Stimulated activated CD8-positive, alpha-beta memory T cell treated with anti-CD3 and anti-CD28 coated beads, Interleukin-4, amount 100 ng/mL, for 1 hour (primary cell): ENCODE results near the gene CDHR2.
"Not testable (repeated sequence)": the region's sequence is repeated elsewhere in the genome, so short reads cannot be mapped to it uniquely, and the experiment has no call there.

Source experiments
- DNase-seq, 2 donors: peaks; one replicate each; pipeline ENCODE4 v3.0.0-alpha.2; 2020; ENCODE audit warnings: low read depth in 2 of 2, low spot score in 1 of 2

CDHR2 gene

DNA sequence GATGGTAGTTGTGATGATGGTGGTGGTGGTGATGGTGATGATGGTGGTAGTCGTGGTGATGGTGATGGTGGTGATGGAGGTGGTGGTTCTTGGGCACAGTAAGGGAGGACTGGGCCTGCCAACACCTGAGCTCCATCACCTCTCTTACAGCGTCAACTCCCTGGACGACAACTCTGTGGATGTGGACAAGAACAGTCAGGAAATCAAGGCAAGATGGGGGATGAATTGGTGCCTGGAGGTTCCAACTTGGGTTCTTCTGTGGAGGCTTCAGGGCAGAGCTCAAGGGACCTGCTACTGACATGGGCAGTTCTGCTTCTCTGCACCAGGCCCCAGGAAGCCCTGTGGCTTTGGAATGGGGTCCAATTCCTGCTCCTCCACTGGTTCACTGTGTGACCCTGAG, 43.4 kb downstream of the CDHR2 start:
- DNase-seq, result no peak

DNA sequence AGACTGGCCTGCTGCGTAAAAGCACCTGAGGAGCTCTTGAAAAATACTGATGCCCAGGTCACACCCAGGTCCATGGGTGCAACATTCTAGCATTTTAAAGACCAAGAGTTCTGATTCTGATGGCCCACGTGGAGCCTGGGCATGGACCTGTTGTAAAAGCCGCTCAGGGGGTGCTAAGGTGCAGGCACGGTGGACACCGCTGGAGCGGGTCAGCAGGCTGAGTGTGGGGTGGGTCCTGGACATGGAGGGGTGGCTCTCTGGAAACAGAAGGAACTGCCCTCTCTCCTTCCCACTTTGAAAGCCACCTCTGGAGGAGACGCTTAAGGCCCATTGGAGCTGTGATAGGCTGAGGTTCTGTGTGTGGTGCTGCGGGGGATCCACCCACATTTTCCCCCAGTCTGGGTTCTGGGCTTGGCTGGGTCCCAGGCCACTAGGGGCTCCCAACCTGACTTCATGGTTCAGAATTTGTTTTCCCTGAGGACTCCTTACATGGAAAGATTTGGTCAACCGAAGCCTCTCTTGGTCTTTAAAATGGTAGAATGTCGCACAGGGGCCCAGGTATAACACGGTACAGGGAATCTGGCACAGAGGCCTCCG, 44.2 kb downstream of the CDHR2 start:
- no peak for DNase-seq

DNA sequence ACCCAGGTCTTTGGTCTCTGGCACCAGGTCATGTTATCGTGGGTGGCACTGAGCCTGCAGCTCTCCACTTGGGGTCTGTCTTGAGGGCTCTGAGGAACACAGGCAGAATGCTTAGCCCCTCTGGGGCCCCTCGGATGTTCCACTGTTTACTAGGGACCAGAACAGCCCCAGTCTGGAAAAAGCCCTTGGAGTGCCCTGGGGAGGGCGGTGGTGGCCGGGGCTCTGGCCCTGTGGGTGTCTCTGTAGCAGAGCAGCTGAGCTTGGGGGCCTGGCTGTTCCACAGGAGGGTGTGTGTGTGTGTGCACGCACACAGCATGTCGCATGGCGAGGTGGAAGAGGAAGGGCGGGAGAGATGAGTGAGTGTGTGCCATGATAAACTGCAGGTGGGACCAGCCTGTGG, 45.4 kb downstream of the CDHR2 start:
- DNase-seq, result no peak

DNA sequence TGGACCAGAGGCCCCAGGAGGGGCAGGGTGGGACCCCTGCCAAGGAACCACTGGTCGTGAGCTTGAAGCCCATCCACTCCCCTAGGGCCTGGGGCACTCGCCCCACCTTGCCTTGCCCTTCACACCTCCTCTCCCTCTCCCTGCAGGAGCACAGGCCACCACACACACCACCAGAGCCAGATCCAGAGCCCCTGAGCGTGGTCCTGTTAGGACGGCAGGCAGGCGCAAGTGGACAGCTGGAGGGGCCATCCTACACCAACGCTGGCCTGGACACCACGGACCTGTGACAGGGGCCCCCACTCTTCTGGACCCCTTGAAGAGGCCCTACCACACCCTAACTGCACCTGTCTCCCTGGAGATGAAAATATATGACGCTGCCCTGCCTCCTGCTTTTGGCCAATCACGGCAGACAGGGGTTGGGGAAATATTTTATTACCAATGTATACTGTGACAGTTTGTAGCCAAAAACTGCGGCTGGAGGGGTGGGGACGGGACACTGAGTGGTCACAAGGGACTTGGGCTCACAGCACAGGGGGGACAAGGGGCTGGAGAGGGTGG, 46.3 kb downstream of the CDHR2 start:
- no peak for DNase-seq

DNA sequence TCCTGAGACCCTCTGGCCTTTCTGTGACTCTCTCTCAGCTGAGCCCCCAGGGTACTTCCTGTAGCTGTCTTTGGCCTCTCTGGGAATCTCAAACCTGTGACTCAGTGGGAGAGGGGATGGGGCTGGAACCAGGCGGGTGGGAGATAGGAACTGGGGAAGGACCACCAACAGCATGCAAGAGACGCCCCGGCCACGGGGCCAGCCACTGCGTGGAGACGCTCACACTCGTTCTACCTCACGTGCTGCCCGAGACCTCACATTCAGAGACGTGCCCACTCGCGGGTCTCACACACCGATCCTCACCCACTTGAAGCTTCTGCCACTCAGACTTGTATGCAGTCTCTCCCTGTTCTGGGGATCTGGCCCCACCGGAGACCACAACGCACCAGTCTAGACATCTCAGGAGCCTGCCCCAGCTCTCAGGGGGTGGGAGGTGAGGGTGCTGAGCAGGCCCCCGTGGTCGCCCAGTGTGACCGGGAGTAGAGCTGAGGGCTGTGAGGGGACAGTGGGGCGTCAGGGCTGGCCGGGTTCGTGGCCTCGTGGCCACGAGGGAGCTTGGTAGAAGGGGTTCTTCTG, 47.0 kb downstream of the CDHR2 start:
- DNase-seq, result no peak

DNA sequence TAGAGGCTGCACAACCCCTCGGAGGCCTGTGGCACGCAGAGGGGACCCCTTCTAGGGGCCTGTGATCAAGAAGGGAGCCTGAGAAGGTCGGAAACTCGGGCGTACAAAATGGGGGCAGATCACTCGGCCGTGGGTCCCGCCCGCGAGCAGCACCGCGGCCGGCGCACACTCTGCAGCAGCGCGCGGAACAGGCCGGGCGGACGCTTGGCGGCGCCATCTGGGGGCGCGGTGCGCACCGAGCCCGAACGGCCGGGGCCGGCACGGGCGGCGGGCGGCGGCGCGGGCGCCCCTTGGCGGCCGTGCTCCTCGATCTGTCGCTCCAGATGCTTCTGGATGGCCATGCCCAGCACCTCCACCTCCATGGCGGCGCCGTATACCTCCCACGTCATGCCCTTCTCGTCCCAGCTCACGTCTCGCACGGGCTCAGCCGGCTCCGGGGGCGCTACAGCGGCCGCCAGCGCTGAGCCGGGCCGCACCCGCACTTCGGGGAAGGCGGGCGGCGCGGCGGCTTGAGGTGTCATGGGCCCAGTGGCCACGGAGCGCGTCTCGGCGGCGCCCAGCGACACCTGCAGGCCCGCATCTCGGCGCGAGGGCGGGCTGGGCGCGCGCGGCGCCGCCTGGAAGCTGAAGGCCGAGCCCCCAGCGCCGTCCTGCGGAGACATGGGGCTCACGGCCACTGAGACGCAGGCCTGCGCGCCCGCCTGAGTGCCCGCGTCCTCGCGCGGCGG, 47.7 kb downstream of the CDHR2 start:
- DNase-seq, result peak; percentile 15 to 40

DNA sequence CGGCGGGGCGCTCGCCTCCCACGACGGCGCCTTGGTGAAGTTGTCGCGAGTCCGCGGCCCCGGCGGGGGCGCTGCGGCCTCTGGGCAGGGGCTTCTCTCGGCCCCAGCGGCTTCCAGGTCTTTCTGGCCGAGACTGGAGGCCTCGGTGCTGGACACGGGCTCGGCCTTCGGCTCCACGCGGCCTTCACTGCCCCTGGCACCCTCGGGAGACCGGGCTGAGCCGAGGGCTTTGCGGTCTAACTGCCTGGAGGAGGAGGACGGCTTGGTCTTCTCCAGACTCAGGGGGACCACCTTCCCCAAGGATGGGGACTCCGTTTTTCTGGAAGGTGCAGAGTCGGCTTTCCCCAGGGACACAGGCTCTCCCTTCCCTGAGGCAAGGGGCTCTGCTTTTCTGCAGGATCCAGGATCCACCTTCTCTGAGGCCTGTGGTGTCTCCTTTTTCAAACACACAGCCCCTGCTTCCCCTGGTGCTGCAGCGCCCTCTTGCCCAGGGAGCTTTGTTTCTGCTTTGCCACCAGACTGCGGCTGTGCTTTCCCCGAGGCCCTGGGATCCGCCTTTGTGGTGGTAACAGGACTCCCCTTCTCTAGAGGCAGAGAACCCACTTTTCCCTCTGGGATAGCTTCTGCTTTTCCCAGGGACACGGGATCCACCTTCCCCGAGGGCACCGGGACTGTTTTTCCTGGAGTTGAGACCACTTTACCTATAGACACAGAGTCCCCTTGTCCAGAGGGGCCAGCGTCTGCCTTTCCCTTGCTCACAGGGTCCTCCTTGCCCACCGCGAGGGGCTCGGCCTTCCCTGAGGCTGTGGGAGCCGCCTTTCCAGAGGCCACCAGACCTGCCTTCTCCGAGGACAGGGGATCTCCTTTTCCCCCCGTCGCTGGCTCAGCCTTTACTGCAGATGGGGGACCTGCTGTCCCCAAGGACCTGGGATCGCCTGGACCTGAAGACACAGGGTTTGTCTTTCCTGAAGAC, 48.6 kb downstream of the CDHR2 start:
- no peak for DNase-seq

DNA sequence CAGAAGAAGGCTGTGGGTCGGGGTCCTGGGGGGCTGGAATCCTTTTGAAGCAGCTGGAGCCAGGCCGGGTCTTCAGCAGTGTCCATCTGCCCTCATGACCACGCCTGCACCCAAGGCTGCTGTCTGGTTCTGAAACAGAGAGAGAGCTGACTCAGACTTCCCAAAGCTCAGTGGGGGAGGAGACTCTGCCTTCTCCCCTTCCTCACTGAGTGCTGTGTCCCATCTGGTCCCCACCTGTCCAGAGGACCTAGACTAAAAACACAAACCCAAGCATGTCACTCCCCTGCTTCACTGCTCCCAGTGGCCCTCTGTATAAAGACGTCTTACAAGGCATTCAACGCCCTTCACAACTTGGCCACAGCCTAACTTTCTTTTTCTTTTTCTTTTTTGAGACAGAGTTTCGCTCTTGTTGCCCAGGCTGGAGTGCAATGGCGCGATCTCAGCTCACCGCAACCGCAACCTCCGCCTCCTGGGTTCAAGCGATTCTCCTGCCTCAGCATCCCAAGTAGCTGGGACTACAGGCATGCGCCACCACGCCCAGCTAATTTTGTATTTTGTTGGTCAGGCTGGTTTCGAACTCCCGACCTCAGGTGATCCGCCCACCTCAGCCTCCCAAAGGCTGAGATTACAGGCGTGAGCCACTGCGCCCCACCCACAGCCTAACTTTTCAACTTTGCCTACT, 50.7 kb downstream of the CDHR2 start:
- not testable (repeated sequence) for DNase-seq

DNA sequence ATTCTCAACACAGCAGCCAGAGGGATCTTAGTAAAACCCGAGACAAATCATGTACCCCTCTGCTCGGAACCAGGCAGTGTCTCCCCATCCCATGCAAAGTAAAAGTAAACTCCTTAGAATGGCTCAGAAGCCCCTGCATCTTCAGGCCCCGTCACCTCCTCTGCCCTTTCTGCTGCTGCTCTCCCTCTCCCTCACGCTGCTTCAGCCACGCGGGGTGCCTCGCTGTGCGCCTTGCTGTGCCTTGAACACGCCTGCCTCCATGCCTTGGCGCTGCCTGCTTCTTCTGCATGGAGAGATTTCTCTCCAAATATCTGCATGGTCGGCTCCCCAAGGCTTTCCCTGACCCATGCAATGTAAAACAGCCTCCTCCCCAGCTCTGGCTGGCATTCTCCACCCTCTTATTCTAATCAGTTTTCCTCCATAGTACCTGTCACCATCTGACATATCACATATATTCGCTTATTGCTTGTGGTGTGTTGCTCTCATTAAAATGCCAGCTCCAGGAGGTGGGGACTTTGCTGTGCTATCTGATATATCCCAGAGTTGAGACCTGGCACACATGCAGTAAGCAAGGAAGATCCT, 52.9 kb downstream of the CDHR2 start:
- no peak for DNase-seq

DNA sequence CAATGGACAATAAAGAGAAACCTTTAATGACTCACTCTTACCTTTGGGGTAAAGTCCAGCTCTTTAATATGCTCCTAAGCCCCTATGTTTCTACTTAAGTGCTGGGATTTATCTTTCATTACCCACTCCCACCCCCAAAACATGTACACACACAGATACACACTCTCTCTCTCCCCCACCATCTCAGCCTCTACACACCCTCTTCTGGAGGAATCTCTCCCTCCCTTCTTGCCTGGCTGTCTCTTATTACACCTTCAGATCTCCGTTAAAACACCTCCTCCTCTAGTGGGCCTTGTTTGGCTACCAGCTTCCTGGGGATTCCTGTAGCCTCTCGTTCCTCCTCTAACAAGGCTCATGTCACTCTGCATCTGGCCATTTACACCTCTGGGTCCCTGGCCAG, 53.9 kb downstream of the CDHR2 start:
- DNase-seq, result no peak

DNA sequence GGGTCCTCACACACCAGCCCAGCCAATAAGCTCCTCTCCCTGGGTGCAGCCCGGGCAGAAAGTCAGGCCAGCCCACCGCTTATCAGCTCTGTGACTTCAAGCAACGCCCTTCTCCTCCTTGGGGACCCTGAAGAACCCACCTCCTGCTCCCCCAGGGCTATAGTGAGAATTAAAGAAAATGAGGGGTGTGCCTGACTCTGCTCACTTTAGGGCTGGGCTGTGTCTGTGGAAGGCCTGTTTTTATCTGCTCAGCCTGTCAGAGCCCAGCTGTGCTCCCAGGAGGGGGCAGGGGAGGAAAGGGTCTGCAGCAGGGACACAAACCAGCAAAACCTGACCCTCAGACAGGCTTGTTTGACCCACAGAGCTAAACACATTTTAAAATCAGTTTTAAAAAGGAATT, 56.9 kb downstream of the CDHR2 start:
- no peak for DNase-seq

DNA sequence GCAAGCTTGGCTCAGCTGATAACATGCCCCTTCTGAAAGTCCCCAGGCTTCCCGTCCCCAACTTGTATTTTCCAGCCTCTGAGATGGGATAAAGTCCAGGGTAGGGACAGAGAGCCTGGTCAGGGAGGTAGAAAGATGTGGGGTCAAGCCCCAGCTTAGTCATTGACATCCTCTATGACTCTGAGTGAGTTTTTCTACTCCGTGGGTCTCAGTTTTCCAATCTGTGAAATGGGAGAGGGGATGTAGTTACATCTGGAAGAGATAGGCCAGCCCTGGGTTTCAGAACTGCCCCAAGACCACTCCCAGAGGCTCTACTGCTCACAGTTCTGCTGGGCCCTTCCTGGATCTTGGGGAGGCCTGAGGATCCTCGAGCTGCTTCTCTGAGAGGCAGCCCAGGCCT, 57.7 kb downstream of the CDHR2 start:
- no peak for DNase-seq

DNA sequence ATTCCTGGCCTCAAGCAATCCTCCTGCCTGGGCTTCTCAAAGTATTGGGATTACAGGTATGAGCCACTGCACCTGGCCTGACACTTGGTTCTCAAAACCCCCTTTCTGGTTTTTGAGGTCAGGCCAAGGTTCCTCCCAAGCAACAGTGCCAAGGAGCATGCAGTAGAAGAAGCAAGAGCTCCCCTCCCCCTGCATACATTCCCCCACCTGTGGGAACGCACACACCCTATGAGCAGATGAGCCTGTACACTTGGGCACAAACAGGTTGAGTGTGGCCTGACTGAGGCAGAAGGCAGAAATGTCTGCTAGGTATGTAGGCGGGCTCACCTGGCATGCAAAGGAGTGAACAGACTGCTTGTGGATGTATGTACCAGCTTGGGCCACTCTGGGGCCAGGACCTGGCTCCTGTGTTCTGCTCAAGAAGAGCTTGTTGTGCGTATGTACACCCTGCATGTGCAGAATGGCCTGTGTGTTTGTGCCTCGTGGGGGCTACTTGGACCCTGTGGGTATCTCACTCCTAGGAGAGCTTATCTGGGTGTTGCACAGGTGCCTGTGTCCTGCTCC, 59.1 kb downstream of the CDHR2 start:
- DNase-seq, result no peak

DNA sequence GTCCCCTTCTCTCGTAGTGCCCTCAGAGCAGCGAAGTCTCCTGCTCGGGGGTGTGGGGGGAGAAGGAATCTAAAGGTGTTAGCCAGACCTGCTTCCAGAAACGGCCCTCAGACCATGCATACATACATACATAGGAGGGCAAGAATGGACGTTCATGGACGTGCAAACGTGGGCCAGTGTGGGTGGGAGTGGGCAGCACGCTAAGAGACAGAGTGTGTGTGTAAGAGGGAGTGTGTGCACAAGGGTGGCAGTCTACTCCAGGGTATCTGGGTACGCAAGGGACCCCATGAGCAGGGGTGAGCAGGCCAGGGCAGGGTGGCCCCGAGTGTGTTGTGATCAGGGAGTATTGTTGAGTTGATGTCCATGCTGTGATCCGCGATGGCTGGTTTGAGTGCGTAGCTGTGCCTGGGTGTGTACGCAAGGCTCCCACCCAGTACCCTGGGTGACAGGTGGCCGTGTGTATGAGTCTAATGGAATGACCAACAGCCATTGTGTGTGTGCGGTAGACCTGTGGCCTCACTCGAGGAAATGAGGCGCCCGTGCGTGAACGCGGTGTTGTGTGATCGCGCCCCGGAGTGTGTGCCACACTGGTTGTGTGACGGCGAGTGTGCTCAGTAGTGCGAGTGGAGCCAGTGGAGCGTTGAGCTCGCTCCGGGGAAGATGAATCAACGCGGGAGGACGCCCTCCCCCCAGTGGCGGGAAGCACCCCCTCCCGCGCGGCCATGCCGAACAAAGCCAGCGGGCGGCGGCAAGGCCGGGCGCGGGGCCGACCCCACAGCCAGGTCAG, 60.0 kb downstream of the CDHR2 start:
- no peak for DNase-seq

DNA sequence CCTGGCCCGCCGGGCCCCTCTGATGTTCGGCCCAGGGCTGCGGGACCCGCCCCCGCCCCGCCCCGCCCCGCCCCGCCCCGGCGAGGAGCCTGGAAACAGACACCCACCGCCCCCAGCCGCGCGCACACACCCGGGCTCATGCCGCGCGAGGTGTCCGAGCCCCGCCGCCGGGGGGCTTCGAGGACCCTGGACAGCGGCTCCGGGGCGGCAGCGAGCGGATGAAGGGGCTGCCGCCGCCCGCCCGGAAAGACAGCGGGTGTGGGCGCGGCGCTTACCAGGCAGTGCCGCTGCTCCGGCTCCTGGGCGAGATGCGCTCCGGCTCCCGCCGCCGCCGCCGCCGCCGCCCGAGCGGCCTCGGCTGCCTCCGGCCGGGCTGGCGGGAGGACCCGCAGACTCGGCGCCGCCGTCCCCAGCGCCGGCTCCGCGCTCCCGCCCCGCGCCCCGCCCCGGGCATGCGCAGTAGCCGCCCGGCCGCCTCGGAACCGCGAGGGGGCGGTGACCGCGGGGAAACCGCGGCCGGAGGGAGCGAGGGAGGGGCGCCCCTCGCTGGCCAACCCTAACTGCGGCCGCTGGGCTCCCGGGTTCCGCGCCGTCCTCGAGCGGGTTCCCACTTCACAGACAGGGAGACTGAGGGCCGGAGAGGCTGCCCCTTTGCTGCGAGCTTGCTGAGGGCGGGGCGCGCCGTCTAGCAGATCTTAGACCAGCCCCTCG, 60.7 kb downstream of the CDHR2 start, which contains the start of gene GPRIN1:
GPRIN1 (minus strand) TSS at position 433 of the 711 bp plus-strand sequence. CDS start 10,322 bp downstream, outside the sequence.
- DNase-seq, result peak in 1 of 2 donors; percentile 16

DNA sequence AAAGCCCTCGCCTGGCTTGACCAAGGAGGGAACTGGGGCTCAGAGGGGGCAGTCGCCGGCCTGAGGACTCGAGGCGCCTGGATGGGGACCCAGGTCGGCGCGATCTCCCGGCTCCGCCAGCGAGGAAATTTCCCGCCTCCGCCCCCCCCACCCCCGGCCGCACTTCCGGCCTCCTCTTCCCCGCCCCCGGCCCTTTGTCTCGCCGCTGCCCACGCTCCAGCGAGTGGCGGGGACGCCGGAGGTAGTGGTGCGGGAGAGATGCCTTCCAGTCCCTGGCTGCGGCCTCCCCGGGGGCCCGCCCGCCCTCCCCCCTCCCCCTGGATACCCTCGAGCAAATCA, 61.3 kb downstream of the CDHR2 start:
- DNase-seq, result no peak

DNA sequence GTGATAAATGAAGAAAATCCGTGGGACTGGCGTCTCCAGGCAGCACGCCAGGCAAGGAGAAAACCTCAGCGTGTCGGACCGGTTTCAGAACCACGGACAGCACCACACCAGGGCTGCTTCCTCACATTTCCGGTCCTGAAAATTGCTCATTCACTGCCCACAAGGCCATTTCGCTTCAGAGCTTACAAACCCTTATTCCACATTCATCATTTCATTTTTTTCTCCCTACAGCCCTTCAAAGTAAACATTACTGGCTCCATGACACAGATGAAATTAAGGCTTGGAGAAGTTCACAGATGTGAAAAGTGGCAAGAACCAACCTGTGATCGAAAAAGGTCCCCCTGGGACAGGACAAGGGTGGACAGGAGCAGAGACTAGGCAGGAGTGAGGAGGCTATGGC, 62.3 kb downstream of the CDHR2 start:
- peak in 1 of 2 donors; percentile 16 for DNase-seq

DNA sequence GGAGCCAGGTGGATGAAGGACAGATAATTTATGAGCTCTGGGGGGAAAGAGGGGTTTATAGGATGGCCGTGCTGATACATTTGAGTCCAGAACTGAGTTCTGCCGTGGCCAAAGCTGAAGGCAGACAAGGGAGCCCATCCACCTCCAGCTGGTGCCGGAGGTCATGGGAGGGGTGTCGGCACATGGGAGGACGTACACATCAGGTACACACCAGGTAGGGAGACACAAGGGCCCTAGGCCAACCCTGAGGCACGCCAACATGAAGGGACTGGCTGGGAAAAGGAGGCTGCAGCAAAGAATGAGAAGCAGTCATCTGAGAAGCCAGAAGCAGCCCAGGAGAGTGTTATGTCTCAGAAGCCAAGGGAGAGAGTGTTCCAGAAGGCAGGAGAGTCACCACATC, 62.9 kb downstream of the CDHR2 start:
- no peak for DNase-seq

DNA sequence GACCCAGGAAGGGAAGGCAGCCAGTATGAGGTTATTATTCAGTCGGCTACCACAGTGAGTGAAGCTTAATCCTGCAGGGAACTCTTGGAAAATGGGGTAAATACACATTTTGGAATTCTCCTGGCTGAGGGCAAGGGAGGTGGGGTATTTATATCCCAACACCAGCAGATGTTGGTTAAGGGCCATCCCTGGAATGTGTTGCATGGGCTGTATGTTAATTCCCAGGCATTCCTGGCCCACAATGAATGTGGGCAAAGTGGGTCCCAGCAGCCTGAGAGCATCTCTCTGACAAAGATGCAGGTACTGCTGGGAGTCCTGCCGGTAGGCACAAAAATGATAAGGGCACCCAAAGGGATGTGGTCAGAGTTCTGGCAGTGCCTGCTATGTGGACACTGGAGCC, 63.7 kb downstream of the CDHR2 start:
- DNase-seq, result no peak
